DMS79 (cell line): ENCODE data around the gene ATP12A.

Source experiments
- DNase-seq: peaks from one replicate; lab custom pipeline; 2025; lab: John Stamatoyannopoulos, UW

ATP12A gene

GRCh38 chr13:24663089-24663395 lies 17.2 kb upstream of the ATP12A start:
- no peak for DNase-seq

GRCh38 chr13:24663586-24663985 lies 16.6 kb upstream of the ATP12A start:
- no peak for DNase-seq

GRCh38 chr13:24664726-24665409 lies 15.3 kb upstream of the ATP12A start:
- DNase-seq: no peak

- no peak for DNase-seq
Measured at GRCh38 chr13:24668511-24668910, 11.7 kb upstream of the ATP12A start.

GRCh38 chr13:24668955-24669582 lies 11.1 kb upstream of the ATP12A start:
- DNase-seq: no peak

- DNase-seq: no peak
Measured at GRCh38 chr13:24670174-24670573, 10.0 kb upstream of the ATP12A start.

GRCh38 chr13:24670961-24671381 lies 9.2 kb upstream of the ATP12A start:
- no peak for DNase-seq

GRCh38 chr13:24671386-24672113 lies 8.7 kb upstream of the ATP12A start:
- no peak for DNase-seq

- no peak for DNase-seq
Measured at GRCh38 chr13:24672141-24673132, 7.8 kb upstream of the ATP12A start.

- no peak for DNase-seq
Measured at GRCh38 chr13:24675806-24676570, 4.2 kb upstream of the ATP12A start.

GRCh38 chr13:24678151-24678550 lies 2.1 kb upstream of the ATP12A start:
- DNase-seq: no peak

GRCh38 chr13:24679686-24680085 lies 522 bp upstream of the ATP12A start:
- no peak for DNase-seq

- DNase-seq: no peak
Measured at GRCh38 chr13:24680921-24681604, 855 bp downstream of the ATP12A start.

- no peak for DNase-seq
Measured at GRCh38 chr13:24681930-24682329, 1.7 kb downstream of the ATP12A start.

- no peak for DNase-seq
Measured at GRCh38 chr13:24682353-24682752, 2.1 kb downstream of the ATP12A start.

- no peak for DNase-seq
Measured at GRCh38 chr13:24683351-24683750, 3.1 kb downstream of the ATP12A start.

GRCh38 chr13:24683838-24684599 lies 3.8 kb downstream of the ATP12A start:
- no peak for DNase-seq

GRCh38 chr13:24684600-24684998 lies 4.4 kb downstream of the ATP12A start:
- DNase-seq: no peak

- DNase-seq: no peak
Measured at GRCh38 chr13:24685314-24685713, 5.1 kb downstream of the ATP12A start.

- DNase-seq: no peak
Measured at GRCh38 chr13:24687611-24688010, 7.4 kb downstream of the ATP12A start.
